T-helper 17 cell (primary cell): ENCODE data around the gene NDUFAF4. TPM values are rescaled to one million over a fixed set of nuclear protein-coding genes. Genes with fewer than 3 reads are reported as not detected.

Experiments used
- ATAC-seq: fragments of 150-1000 bp; cut with Tn5 transposase; 2 replicates; pipeline ENCODE4 v1.10.0; 2021; ENCODE audit warnings: mild to moderate bottlenecking, moderate library complexity
- DNase-seq, 3 donors: peaks; one replicate each; pipeline versions ENCODE4 v3.0.0 to v3.0.0-alpha.2; 2020 to 2021
- H3K9me3 ChIP-seq: one replicate; pipeline ENCODE4 v1.7.0; 2013; ENCODE audit warnings: low read length, mild to moderate bottlenecking; ENCODE audit not compliant: control insufficient read depth, poor library complexity, severe bottlenecking
- H3K27ac Mint-ChIP-seq: one replicate; pipeline ENCODE4 v1.8.0; 2022; ENCODE audit warnings: mild to moderate bottlenecking, moderate library complexity, mixed read lengths
- H3K27me3 Mint-ChIP-seq: one replicate; pipeline ENCODE4 v1.8.0; 2022; ENCODE audit warnings: mixed read lengths
- H3K36me3 Mint-ChIP-seq: one replicate; pipeline ENCODE4 v1.8.0; 2022; ENCODE audit warnings: low read depth, mixed read lengths
- H3K4me1 Mint-ChIP-seq: one replicate; pipeline ENCODE4 v1.8.0; 2022; ENCODE audit warnings: mild to moderate bottlenecking, mixed read lengths
- H3K4me3 Mint-ChIP-seq: one replicate; pipeline ENCODE4 v1.8.0; 2022; ENCODE audit warnings: mild to moderate bottlenecking, moderate library complexity, mixed read lengths
- total RNA-seq, 4 donors: library from RNA in 2 of 4; stranded (reverse) in 2 of 4; gene quantifications; one replicate each; pipeline ENCODE4 v1.2.3 and lab custom pipeline; 2022 to 2026

Gene NDUFAF4
- total RNA-seq (10 to 100 TPM; 26.7 to 26.8 TPM), total RNA-seq (lab: John Stamatoyannopoulos, UW) (17.5 to 25.0 reads per million in 2 donors)

DNA sequence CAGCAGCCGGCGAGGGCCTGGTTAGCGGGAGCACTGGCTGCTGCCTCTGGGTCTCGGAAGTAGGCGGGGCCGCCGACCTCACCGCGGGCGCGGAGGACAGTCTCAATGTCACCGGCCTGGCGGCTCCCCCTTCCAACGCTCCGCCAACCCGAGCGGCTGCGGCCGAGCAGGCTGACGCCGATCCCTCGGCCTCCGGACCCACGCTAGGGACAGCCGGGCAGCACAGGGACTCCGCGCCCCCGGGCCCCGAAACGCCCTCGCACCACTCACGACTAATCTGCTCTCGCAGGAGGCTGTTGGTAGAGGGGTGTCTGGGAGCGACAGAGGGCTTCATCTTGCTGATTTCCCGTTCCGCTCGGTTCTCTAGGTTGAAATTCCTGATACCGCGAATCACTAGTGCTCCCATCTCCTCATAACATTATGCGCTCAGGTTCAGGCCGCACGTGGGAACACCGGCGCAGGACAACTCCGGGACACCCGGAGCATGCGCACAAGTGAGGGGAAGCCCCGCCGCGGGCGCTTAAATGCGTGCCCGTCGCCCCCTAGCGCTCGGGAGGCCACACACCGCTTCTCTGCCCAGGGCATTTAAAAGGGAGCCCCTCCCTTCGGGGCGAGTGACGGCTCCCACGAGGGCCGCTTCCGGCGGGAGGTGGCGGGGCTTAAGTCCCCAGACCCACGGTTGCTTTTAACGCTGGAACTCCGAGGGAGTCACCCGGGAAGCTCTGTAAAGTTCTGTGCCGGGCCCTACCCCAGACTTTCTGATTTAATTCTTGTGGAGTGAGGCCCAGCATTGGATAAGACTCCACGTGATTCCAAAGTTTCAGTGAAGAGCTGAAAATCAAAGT, at the start of gene NDUFAF4:
TSS of gene NDUFAF4 (minus strand) at position 496 of the 845 bp plus-strand sequence. CDS start at position 406, 90 bp downstream.
- H3K4me3 Mint-ChIP-seq = peak within 1 kb of the TSS; percentile 98
- H3K27ac Mint-ChIP-seq = peak within 1 kb of the TSS; percentile 93
- DNase-seq (peak; percentile 92 to 93 (median 93)), ATAC-seq (peak; percentile 92)
- peaks cover 17% of the 10 kb centered on the region for H3K27me3 Mint-ChIP-seq
- H3K36me3 Mint-ChIP-seq = no peaks in the 10 kb centered on the region
- no peaks in the 10 kb centered on the region for H3K9me3 ChIP-seq
- H3K4me1 Mint-ChIP-seq = peaks cover 22% of the 10 kb centered on the region

GRCh38 chr6:96947055-96947454, 49.4 kb upstream of the NDUFAF4 start:
- peak; percentile 80 for ATAC-seq

GRCh38 chr6:96943555-96944215, 46.0 kb upstream of the NDUFAF4 start:
- ATAC-seq = no peak
- DNase-seq = no peak
- H3K9me3 ChIP-seq = no peaks in the 10 kb centered on the region
- H3K27me3 Mint-ChIP-seq = no peaks in the 10 kb centered on the region
- no peak overlapping the region for H3K4me3 Mint-ChIP-seq
- H3K36me3 Mint-ChIP-seq = peaks cover 3% of the 10 kb centered on the region
- peaks cover 9% of the 10 kb centered on the region for H3K4me1 Mint-ChIP-seq
- no peak overlapping the region for H3K27ac Mint-ChIP-seq

More at GRCh38 chr6:96947055-96947454, 49.4 kb upstream of the NDUFAF4 start:
- peaks cover 5% of the 10 kb centered on the region for H3K36me3 Mint-ChIP-seq
- H3K9me3 ChIP-seq = no peaks in the 10 kb centered on the region
- H3K4me1 Mint-ChIP-seq = peaks cover 6% of the 10 kb centered on the region
- DNase-seq = no peak
- no peaks in the 10 kb centered on the region for H3K27me3 Mint-ChIP-seq
- no peak overlapping the region for H3K27ac Mint-ChIP-seq
- H3K4me3 Mint-ChIP-seq = no peak overlapping the region

DNA sequence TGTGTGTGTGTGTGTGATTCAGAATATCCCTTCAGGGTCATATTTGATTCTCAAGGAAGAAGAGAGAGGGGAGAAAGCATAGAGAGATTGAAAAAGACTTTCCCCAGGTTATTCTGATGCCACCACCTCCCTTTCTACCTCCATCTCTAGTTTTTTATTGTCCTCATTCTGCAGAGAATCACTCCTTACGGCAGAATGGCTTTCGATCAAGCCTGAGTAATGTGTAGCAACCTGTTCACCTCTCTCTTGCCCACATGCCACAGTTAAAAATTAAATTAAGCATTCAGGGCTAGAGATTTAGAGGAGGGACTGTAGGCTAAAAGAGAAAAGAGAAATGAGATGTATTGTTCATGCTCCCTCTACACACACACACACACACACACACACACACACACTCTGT, 45.0 kb upstream of the NDUFAF4 start:
- H3K27me3 Mint-ChIP-seq = no peaks in the 10 kb centered on the region
- H3K27ac Mint-ChIP-seq = no peak overlapping the region
- no peak overlapping the region for H3K4me3 Mint-ChIP-seq
- H3K9me3 ChIP-seq = no peaks in the 10 kb centered on the region
- ATAC-seq (no peak), DNase-seq (no peak)
- peaks cover 9% of the 10 kb centered on the region for H3K4me1 Mint-ChIP-seq
- H3K36me3 Mint-ChIP-seq = peaks cover 5% of the 10 kb centered on the region

DNA sequence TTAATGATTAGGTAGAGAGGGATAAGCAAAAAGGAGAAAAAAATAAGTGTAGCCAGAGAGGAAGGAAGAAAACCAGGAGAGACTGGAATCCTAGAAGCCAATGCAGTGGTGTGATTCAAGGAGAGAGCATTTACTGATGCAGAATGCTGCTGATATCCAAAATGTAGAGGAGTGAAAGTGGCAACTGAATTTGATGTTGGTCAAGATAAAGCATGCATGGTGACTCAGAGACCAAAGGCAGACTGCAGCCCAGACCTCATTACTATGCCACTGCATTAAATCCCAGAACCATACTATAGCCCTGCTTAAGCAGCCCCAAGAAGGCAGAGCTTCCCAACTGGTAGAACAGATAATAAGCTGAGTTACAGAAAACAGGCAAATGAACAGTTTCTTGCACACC, 42.6 kb upstream of the NDUFAF4 start:
- ATAC-seq = no peak
- H3K9me3 ChIP-seq = no peaks in the 10 kb centered on the region
- Mint-ChIP-seq H3K4me3 (no peak overlapping the region), H3K27me3 (no peaks in the 10 kb centered on the region), H3K4me1 (peaks cover 5% of the 10 kb centered on the region), H3K27ac (no peak overlapping the region), H3K36me3 (peaks cover 9% of the 10 kb centered on the region)
- DNase-seq = no peak

DNA sequence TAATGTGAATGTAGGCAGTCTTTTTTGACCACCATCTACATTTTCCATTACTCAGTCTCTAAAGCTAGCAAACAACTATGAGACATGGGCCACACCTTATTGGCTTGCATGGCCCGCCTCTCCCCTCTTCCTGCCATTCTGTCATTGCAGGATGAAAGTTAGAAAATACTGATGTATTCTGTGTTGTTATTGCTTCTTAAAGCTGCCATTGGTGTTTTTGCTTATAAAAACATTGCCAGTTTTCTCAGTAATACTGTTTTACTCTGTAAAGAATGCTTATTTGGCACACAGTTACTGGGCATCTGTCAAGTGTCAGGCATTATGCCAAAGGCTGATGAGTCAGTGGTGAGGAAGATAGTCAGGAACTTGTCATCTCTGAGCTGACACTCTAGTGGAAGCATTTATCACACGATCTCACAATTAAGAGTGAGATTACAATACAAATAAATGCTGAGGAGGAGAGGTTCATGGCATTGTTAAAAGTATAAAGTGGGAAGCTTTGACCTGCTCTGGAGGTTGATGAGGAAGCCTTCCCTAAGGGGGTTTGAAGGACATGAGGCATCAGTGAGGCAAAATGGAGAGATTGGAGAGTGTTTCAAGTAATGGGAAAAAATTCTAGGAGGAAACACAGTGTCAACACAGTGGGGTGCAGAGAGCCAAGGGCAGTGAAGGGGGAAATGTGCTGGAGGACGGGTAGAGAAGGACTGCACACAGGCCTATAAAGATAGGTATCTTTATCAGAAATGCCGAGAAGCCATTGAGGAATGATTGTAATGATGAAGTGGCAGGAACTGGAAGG, 41.5 kb upstream of the NDUFAF4 start:
- H3K27ac Mint-ChIP-seq = no peak overlapping the region
- ATAC-seq = no peak

DNA sequence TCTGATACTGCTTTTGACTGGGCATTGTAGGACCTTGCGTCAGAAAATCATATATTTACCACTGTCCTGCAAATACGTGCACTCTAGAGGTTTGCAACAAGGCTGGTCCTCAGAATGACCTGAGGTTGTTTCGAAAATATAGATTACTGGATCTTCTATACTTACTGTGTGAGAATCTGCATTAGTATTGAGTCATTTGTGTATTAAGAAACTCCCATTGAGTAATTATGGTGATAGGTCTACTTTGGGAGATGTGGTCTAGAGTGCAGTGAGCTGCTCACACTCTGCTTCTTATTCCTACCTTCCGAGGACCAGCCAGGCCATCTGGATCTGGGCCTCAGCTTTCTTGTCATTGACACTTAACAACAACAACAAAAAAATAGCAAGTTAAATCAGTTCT, 36.4 kb upstream of the NDUFAF4 start:
- Mint-ChIP-seq H3K27me3 (no peaks in the 10 kb centered on the region), H3K4me1 (peaks cover 2% of the 10 kb centered on the region)
- ATAC-seq = no peak

More for the DNA sequence above, 41.5 kb upstream of the NDUFAF4 start:
- H3K9me3 ChIP-seq = no peaks in the 10 kb centered on the region
- H3K27me3 Mint-ChIP-seq = no peaks in the 10 kb centered on the region
- H3K4me1 Mint-ChIP-seq = peaks cover 6% of the 10 kb centered on the region
- no peak overlapping the region for H3K4me3 Mint-ChIP-seq
- peaks cover 9% of the 10 kb centered on the region for H3K36me3 Mint-ChIP-seq
- no peak for DNase-seq

DNA sequence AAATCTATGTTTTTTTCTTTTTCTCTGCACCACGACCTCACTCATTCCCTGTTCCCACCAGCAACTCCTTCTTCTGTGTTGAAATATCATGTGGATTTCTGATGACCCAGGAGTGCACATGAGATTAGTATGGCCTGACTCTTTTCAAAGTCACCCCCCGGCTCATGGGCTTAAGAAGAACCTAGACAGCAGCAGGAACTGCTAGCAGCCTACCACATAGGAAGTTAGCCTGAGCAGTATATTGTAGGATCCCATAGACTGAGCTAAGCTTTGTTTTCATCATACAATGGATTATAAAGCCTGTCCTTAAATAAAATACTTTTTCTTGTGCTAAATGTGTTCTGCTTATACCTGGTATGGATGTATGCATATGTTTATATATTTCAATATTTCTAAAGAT, 33.5 kb upstream of the NDUFAF4 start:
- peaks cover 4% of the 10 kb centered on the region for H3K4me1 Mint-ChIP-seq
- no peak overlapping the region for H3K27ac Mint-ChIP-seq
- H3K4me3 Mint-ChIP-seq = no peak overlapping the region
- DNase-seq (no peak), ATAC-seq (no peak)
- H3K36me3 Mint-ChIP-seq = peaks cover 5% of the 10 kb centered on the region
- H3K27me3 Mint-ChIP-seq = peaks cover 8% of the 10 kb centered on the region
- no peaks in the 10 kb centered on the region for H3K9me3 ChIP-seq

More for the DNA sequence above, 36.4 kb upstream of the NDUFAF4 start:
- H3K9me3 ChIP-seq = no peaks in the 10 kb centered on the region
- Mint-ChIP-seq H3K27ac (no peak overlapping the region), H3K4me3 (no peak overlapping the region), H3K36me3 (peaks cover 7% of the 10 kb centered on the region)
- no peak for DNase-seq

GRCh38 chr6:96929741-96930140, 32.0 kb upstream of the NDUFAF4 start:
- Mint-ChIP-seq H3K27ac (no peak overlapping the region), H3K4me1 (peaks cover 11% of the 10 kb centered on the region), H3K36me3 (peaks cover 5% of the 10 kb centered on the region), H3K4me3 (no peak overlapping the region), H3K27me3 (peaks cover 8% of the 10 kb centered on the region)
- DNase-seq = no peak
- ATAC-seq = no peak
- no peaks in the 10 kb centered on the region for H3K9me3 ChIP-seq

- Mint-ChIP-seq H3K4me3 (no peak overlapping the region), H3K36me3 (peaks cover 7% of the 10 kb centered on the region)
Observed at GRCh38 chr6:96927660-96928059, 30.0 kb upstream of the NDUFAF4 start.

GRCh38 chr6:96926425-96926824, 28.7 kb upstream of the NDUFAF4 start:
- H3K4me3 Mint-ChIP-seq = no peak overlapping the region

More at GRCh38 chr6:96927660-96928059, 30.0 kb upstream of the NDUFAF4 start:
- Mint-ChIP-seq H3K4me1 (peaks cover 21% of the 10 kb centered on the region), H3K27me3 (peaks cover 8% of the 10 kb centered on the region), H3K27ac (no peak overlapping the region)
- DNase-seq = no peak
- no peaks in the 10 kb centered on the region for H3K9me3 ChIP-seq
- no peak for ATAC-seq

GRCh38 chr6:96925290-96925687, 27.6 kb upstream of the NDUFAF4 start:
- H3K9me3 ChIP-seq = no peaks in the 10 kb centered on the region
- Mint-ChIP-seq H3K27me3 (peaks cover 8% of the 10 kb centered on the region), H3K4me1 (peaks cover 28% of the 10 kb centered on the region), H3K27ac (peak overlapping the region; percentile 98), H3K36me3 (peaks cover 7% of the 10 kb centered on the region), H3K4me3 (peak overlapping the region; percentile 93)
- DNase-seq (no peak), ATAC-seq (no peak)

More at GRCh38 chr6:96926425-96926824, 28.7 kb upstream of the NDUFAF4 start:
- Mint-ChIP-seq H3K27me3 (peaks cover 8% of the 10 kb centered on the region), H3K4me1 (peaks cover 25% of the 10 kb centered on the region), H3K27ac (peak overlapping the region; percentile 98), H3K36me3 (peaks cover 7% of the 10 kb centered on the region)
- DNase-seq (no peak), ATAC-seq (no peak)
- no peaks in the 10 kb centered on the region for H3K9me3 ChIP-seq
